HG03378 (cell line): ENCODE data around the gene PPP2R5A.
"Not testable (repeated sequence)": the region's sequence is repeated elsewhere in the genome, so short reads cannot be mapped to it uniquely, and the experiment has no call there.

Source experiments
- ATAC-seq: cut with Tn5 transposase; IDR thresholded peaks from one replicate; pipeline ENCODE4 v1.9.1; 2021; ENCODE audit warnings: mild to moderate bottlenecking, moderate library complexity; ENCODE audit not compliant: unreplicated experiment

Gene PPP2R5A

GRCh38 chr1:212351588-212352362 is 66.6 kb downstream of the PPP2R5A start:
- ATAC-seq: no peak

- ATAC-seq: no peak
These were observed 68.0 kb downstream of the PPP2R5A start for GRCh38 chr1:212353181-212353580.

- ATAC-seq: no peak
These were observed 69.3 kb downstream of the PPP2R5A start for GRCh38 chr1:212354464-212354863.

GRCh38 chr1:212355230-212355969 is 70.2 kb downstream of the PPP2R5A start:
- ATAC-seq: no peak

GRCh38 chr1:212359794-212360479 is 74.7 kb downstream of the PPP2R5A start:
- no peak for ATAC-seq

GRCh38 chr1:212364985-212365384 is 79.8 kb downstream of the PPP2R5A start:
- no peak for ATAC-seq

DNA sequence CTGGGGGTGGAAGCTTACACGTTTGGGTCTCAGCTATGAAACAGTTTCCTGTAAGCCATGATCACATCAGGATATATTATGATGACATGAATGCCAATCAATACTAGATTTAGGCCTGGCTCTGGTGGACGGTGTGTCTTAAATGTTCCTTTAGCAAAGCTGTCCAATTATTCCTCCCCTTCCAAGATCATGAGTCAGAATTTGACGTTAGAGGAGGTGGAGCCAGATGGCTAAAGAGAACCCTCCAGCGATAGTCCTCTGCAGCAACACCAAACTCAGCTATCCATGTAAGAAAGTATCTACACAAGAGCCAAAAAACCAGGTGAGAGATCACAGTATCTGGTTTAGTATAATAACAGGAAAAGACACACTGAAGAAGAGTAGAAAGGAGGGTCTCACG is 81.7 kb downstream of the PPP2R5A start:
- no peak for ATAC-seq

DNA sequence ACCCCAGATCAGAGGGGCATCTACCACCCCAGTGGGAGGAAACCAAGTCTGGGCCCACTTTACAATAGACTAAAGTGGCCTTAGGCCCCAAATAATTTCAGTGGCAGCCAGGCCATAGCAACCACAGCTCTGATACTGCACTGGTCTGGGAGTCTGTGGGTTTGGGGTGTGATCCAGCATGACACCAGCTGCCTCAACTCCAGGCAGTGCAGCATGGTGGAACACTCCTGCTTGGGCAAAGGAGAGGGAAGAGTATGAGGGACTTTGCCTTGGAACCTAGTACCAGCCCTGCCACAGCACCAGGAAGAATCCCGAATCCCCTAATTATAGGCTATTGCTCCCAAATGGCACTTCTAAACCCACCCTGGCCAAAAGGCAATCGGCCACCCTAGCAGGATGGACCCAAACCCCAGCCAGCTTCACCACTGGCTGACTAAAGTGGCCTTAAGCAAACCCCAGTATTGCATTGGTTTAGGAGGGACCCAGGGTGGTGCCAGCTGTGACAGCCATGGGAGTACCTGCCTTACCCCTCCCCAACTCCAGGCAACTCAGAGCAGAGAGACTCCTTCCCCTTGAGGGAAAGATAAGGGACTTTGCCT is 82.4 kb downstream of the PPP2R5A start:
- no peak for ATAC-seq

DNA sequence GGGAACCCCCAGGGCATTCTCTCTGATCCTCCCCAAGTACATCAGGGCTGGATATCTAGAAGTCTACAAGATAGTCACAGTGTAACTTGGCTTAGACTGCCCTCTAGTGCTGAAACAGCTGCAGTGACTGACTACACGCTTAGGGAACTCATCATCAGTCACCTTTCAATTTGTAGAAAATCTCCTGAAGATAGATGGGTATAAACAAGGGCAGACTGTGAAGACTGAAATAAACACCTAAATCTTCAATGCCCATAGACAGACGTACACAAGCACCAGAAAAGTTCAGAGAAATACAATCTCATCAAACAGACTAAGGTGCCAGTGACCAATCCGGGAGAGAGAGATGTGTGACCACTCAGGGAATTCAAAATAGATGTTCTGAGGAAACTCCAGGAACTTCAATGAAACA is 82.9 kb downstream of the PPP2R5A start:
- ATAC-seq: no peak

DNA sequence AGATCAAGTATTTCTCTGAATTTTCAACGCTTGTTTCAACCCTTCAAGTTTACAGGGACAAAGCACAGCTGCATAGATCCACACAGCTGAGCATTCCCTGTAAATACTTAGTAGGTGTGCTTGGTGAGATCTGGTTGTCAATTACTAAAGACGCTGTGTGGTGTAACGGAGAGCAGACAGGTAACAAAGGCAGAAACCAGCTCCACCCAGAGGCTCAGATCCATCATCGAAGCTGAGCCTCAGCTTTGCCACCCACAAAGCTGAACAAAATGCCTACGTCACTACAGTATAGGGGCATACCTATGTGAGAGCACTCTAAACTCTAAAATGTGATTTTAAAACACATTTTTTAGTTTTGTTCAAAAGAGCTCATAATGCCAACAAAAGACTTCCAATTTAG is 90.8 kb downstream of the PPP2R5A start:
- ATAC-seq: no peak

DNA sequence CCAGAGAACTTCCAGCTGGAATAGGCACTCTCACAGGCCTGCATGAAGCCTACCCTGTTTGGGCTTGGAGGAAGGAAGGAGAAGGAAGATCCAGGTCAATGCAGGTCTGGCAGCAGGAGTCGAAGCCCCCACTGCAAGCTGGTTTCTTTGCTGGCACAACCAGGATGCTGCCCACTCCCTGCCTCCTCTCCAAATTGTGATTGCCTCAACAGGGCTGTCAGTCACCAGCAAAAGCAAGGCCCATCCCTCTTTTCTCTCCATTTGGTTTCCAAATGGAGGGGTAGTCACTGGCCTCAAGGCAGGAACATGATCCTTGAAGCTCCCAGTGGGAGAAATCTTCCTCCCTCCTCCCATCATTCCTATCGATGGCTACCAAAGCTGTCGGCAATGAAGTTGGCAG is 92.4 kb downstream of the PPP2R5A start:
- ATAC-seq: no peak

GRCh38 chr1:212379366-212379765 is 94.2 kb downstream of the PPP2R5A start:
- ATAC-seq: no peak

DNA sequence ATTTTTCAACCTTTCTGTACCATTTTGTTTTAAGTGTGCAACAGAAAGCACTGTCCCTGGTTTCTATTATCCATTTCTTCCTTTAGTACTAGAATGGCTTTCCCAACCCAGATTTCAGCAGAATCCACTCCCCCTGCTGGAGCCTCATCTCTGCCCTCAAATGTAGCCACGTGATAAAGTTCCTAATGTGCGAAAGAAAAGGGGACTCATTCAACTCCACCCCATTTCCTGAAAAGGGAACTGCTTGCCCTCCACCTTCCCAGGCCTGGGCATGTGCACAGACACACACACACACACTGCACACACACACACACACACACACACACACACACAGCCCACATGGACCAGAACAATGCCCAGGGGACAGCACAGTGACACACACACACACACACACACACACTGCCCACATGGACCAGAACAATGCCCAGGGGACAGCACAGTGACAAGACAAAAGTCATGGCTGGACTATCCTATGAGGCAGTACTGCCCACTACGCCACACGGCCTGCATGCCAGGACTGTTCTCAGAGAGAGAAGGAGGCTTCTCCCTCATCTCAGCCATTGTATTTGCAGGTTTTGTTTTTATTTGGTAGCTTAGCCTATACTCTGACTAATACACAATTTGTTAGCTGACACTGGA is 96.3 kb downstream of the PPP2R5A start:
- no peak for ATAC-seq

DNA sequence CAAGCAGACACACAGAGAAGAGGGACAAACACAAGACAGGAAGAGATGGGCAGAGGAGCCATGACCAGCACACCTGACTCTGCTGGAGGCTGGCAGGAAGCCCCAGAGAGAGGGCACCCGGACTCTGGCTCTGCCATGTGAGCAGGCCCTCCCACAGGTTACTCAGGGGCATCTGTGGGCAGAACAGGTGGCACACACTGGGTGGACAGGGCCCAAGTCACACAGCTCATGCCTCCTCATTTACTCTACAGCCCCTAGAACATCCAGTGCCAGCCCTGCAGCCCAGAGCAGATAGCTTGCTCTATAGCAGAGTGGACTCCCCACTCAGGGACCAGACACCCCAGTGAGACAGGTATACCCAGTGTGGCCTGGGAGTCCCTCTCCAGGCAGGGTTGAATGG is 100.8 kb downstream of the PPP2R5A start:
- ATAC-seq: no peak

GRCh38 chr1:212388985-212389716 is 103.9 kb downstream of the PPP2R5A start:
- no peak for ATAC-seq

- not testable (repeated sequence) for ATAC-seq
These were observed 110.6 kb downstream of the PPP2R5A start for GRCh38 chr1:212395678-212396437.

DNA sequence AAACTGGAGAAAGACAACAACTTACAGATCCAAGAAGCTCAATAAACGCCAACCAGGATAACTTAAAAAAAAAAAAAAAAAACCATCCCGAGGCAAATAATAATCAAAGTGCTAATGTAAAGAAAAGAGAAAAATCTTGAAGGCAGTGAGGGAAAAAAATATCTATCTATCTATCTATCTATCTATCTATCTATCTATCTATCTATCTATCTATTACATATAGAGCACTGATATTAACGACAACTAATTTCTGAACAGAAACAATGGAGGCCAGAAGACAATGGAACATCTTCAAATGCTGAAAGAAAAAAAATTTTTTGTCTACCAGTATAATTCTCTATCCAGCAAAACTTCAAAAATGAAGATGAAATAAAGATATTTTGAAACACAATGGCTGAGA is 111.4 kb downstream of the PPP2R5A start:
- ATAC-seq: no peak

DNA sequence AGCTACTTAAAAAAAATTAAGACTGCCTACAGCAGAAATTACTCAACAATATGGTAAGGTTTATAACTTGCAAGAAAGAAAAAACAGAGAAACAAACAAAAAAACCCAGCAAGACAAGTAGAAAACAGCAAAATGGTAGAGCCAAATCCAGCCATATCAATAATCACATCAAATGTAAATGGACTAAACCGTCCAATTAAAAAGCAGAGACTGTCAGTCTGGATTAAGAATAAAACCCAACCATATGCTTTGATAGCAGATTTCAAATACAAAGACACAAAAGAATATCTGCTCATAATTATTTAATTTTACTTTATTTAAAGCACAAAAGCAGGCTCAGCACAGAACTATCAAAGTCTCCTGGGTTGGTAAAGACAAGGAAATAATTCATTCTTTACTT is 112.0 kb downstream of the PPP2R5A start:
- ATAC-seq: no peak

GRCh38 chr1:212401042-212401441 is 115.8 kb downstream of the PPP2R5A start:
- ATAC-seq: no peak
